ENCODE results near the gene PEX5L. TPM values are rescaled to one million over a fixed set of nuclear protein-coding genes. Genes with fewer than 3 reads are reported as not detected.
A peak's percentile ranks its signal among the peaks of the same experiment; 100 is the strongest.

PEX5L gene
- total and polyA plus RNA-seq, 2 donors (not counting 1 experiment from before 2014, with no cell fraction given) = not detected

GRCh38 chr3:180036092-180036670 lies 556 bp downstream of the PEX5L start:
- no peak overlapping the region for H3K4me3 ChIP-seq (ENCODE audit: control extremely low read depth in 1 of 5, extremely low read depth in 1 of 5, insufficient read depth in 1 of 5, low read depth in 2 of 5, low read length in 4 of 5)
- intact Hi-C loops (cut with micrococcal nuclease) = no loop called here
- TF ChIP-seq, protein P1, sequence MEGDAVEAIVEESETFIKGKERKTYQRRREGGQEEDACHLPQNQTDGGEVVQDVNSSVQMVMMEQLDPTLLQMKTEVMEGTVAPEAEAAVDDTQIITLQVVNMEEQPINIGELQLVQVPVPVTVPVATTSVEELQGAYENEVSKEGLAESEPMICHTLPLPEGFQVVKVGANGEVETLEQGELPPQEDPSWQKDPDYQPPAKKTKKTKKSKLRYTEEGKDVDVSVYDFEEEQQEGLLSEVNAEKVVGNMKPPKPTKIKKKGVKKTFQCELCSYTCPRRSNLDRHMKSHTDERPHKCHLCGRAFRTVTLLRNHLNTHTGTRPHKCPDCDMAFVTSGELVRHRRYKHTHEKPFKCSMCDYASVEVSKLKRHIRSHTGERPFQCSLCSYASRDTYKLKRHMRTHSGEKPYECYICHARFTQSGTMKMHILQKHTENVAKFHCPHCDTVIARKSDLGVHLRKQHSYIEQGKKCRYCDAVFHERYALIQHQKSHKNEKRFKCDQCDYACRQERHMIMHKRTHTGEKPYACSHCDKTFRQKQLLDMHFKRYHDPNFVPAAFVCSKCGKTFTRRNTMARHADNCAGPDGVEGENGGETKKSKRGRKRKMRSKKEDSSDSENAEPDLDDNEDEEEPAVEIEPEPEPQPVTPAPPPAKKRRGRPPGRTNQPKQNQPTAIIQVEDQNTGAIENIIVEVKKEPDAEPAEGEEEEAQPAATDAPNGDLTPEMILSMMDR (IDR thresholded peaks at IDR 0.05) = no peak
- no peak for TF ChIP-seq EZH2 (IDR thresholded peaks at IDR 0.05; ENCODE audit: borderline replicate concordance, insufficient read depth, low read depth, low read length, poor library complexity, severe bottlenecking)
- Mint-ChIP-seq H3K27ac (no peak overlapping the region), H3K9me3 (ENCODE audit: insufficient read depth) (peaks cover 3% of the 10 kb centered on the region), H3K4me3 (peak overlapping the region; percentile 62), H3K27me3 (peaks cover 49% of the 10 kb centered on the region), H3K4me1 (peaks cover 12% of the 10 kb centered on the region)
- ChIA-PET CTCF (no interaction called here), POLR2A (no interaction called here)
- H3K79me2 ChIP-seq (ENCODE audit: control insufficient read depth, insufficient read depth, low read length) = no peaks in the 10 kb centered on the region
- H3K9ac ChIP-seq (ENCODE audit: low read length) = no peak overlapping the region
- H3K4me1 ChIP-seq (ENCODE audit: control insufficient read depth in 2 of 2, insufficient read depth in 2 of 2, low read length in 2 of 2) = peaks cover 8 to 12% of the 10 kb centered on the region in 2 donors
- DNase-seq (no peak), ATAC-seq (ENCODE audit: low read depth) (no peak)
- H3K36me3 ChIP-seq (replicated peaks in 1 of 2; ENCODE audit: control extremely low read depth in 1 of 2, control insufficient read depth in 1 of 2, extremely low read depth in 1 of 2, insufficient read depth in 2 of 2, low read length in 1 of 2) = no peaks in the 10 kb centered on the region
- WGBS (ENCODE audit: insufficient coverage) = 7% methylated on average over 14 of the region's 16 CpGs
- H3K4me2 ChIP-seq (replicated peaks; ENCODE audit: low read depth, low read length, poor library complexity, severe bottlenecking) = peak overlapping the region; percentile 37
- H2AFZ ChIP-seq (ENCODE audit: insufficient read depth, low read depth, low read length, poor library complexity, severe bottlenecking) = no peak overlapping the region
- peaks cover 0 to 3% (median 2%) of the 10 kb centered on the region in 3 donors for H3K9me3 ChIP-seq (ENCODE audit: control extremely low read depth in 1 of 3, control insufficient read depth in 2 of 3, insufficient read depth in 1 of 3, low read length in 2 of 3)
- no peak overlapping the region for H3K27ac ChIP-seq (ENCODE audit: low read length in 2 of 2)
- H4K20me1 ChIP-seq (ENCODE audit: control insufficient read depth, insufficient read depth, low read length, poor library complexity, severe bottlenecking) = no peaks in the 10 kb centered on the region
- peaks cover 0 to 35% (median 13%) of the 10 kb centered on the region in 4 experiments for H3K27me3 ChIP-seq (replicated peaks in 1 of 4; ENCODE audit: control extremely low read depth in 1 of 4, control insufficient read depth in 3 of 4, insufficient read depth in 4 of 4, low read length in 3 of 4)

- ATAC-seq (ENCODE audit: low read depth) = no peak
- no peaks in the 10 kb centered on the region for H3K4me1 Mint-ChIP-seq
- H3K27ac Mint-ChIP-seq = no peak overlapping the region
- H2AFZ ChIP-seq (ENCODE audit: insufficient read depth, low read depth, low read length, poor library complexity, severe bottlenecking) = no peak overlapping the region
- no peaks in the 10 kb centered on the region for H4K20me1 ChIP-seq (ENCODE audit: control insufficient read depth, insufficient read depth, low read length, poor library complexity, severe bottlenecking)
- no peak overlapping the region for H3K4me3 Mint-ChIP-seq
- H3K36me3 ChIP-seq (replicated peaks in 1 of 2; ENCODE audit: control extremely low read depth in 1 of 2, control insufficient read depth in 1 of 2, extremely low read depth in 1 of 2, insufficient read depth in 2 of 2, low read length in 1 of 2) = no peaks in the 10 kb centered on the region
- no peaks in the 10 kb centered on the region for H3K9me3 Mint-ChIP-seq (ENCODE audit: insufficient read depth)
- no peaks in the 10 kb centered on the region for H3K79me2 ChIP-seq (ENCODE audit: control insufficient read depth, insufficient read depth, low read length)
- TF ChIP-seq EZH2 (IDR thresholded peaks at IDR 0.05; ENCODE audit: borderline replicate concordance, insufficient read depth, low read depth, low read length, poor library complexity, severe bottlenecking) = no peak
- TF ChIP-seq, protein P1 (IDR thresholded peaks at IDR 0.05) = no peak
- H3K4me3 ChIP-seq (ENCODE audit: control extremely low read depth in 1 of 5, extremely low read depth in 1 of 5, insufficient read depth in 1 of 5, low read depth in 2 of 5, low read length in 4 of 5) = no peak overlapping the region
- no peaks in the 10 kb centered on the region for H3K9me3 ChIP-seq (ENCODE audit: control extremely low read depth in 1 of 3, control insufficient read depth in 2 of 3, insufficient read depth in 1 of 3, low read length in 2 of 3)
- CTCF ChIA-PET = interaction anchor here (0.8 kb wide), 1 partner anchor 22 kb away, joined by 3 read pairs; no protein-coding TSS in a partner anchor
- H3K9ac ChIP-seq (ENCODE audit: low read length) = no peak overlapping the region
- no peak overlapping the region for H3K4me2 ChIP-seq (replicated peaks; ENCODE audit: low read depth, low read length, poor library complexity, severe bottlenecking)
- no peak for DNase-seq
- H3K27me3 ChIP-seq (replicated peaks in 1 of 4; ENCODE audit: control extremely low read depth in 1 of 4, control insufficient read depth in 3 of 4, insufficient read depth in 4 of 4, low read length in 3 of 4) = no peaks in the 10 kb centered on the region
- no peaks in the 10 kb centered on the region for H3K4me1 ChIP-seq (ENCODE audit: control insufficient read depth in 2 of 2, insufficient read depth in 2 of 2, low read length in 2 of 2)
- 91% methylated on average over 2 of the region's 2 CpGs for WGBS (ENCODE audit: insufficient coverage)
- H3K27ac ChIP-seq (ENCODE audit: low read length in 2 of 2) = no peak overlapping the region
- peaks cover 12% of the 10 kb centered on the region for H3K27me3 Mint-ChIP-seq
- intact Hi-C loops (cut with micrococcal nuclease) = no loop called here
- POLR2A ChIA-PET = no interaction called here
Measured at GRCh38 chr3:180026997-180027396, 9.7 kb downstream of the PEX5L start.
